ENCODE results near the gene EEF1A1.

DNA sequence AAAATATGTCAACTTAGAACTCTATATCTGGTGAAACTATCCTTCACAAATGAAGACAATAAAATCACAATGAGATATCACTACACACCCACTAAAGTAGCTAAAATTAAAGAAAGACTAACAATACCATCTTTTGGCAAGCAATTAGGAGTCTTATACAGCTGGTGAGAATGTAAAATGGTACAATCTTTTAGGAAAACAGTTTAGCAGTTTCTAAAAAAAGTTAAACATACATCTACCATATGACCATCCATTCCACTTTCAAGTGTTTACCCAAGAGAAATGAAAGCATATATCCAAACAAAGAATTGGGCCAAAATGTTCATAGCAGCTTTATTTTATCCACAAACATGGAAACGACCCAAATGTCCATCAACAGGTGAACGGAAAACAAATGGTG, 13.8 kb upstream of the EEF1A1 start:
- no peak for TF ChIP-seq ATF3 (IDR thresholded peaks at IDR 0.05; ENCODE audit: insufficient read depth, low read depth, low read length)
- no peak for TF ChIP-seq EZH2 (IDR thresholded peaks at IDR 0.05; ENCODE audit: low read depth, low read length, severe bottlenecking)
- no peak for TF ChIP-seq SP4 (IDR thresholded peaks at IDR 0.05; ENCODE audit: low read length)
- TF ChIP-seq YY1 (IDR thresholded peaks at IDR 0.05; ENCODE audit: low read depth, low read length), result no peak
- no peak for TF ChIP-seq MAX (IDR thresholded peaks at IDR 0.05)
- TF ChIP-seq ATF2 (IDR thresholded peaks at IDR 0.05; ENCODE audit: low read length), result no peak
- no peak for TF ChIP-seq BRCA1 (IDR thresholded peaks at IDR 0.05; ENCODE audit: low read depth, low read length)
- no peak for TF ChIP-seq POLR2AphosphoS5 (IDR thresholded peaks at IDR 0.05; ENCODE audit: low read depth, low read length)
- TF ChIP-seq SIRT6 (IDR thresholded peaks at IDR 0.05; ENCODE audit: low read length), result no peak
- no peak for TF ChIP-seq CBX8 (IDR thresholded peaks at IDR 0.05; ENCODE audit: borderline replicate concordance, low read depth, low read length)
